AG04449 (cell line): ENCODE measurements around the gene SUPT20H.

Experiments
- CTCF ChIA-PET: fragments of 350-600 bp; formaldehyde crosslinking; extraction: SDS; loops from one replicate; lab custom pipeline; 2021; ENCODE audit warnings: antibody characterized with exemption; lab: Yijun Ruan, JAX
- POLR2A ChIA-PET: fragments of 400-600, 350-600 bp; formaldehyde crosslinking; extraction: SDS; loops from one replicate; lab custom pipeline; 2020; ENCODE audit warnings: antibody characterized with exemption, inconsistent platforms; lab: Yijun Ruan, JAX
- DNase-seq: peaks from one replicate; pipeline ENCODE4 v3.0.0-alpha.2; 2010; ENCODE audit warnings: low read depth, low spot score
- H3K4me3 ChIP-seq: 2 replicates; pipeline ENCODE4 v1.5.1; 2011; ENCODE audit warnings: low read depth, mild to moderate bottlenecking, control low read depth, low read length
- TF ChIP-seq, protein P1 (sequence below): IDR thresholded peaks from one replicate; pipeline ENCODE4 v1.5.1; 2011; ENCODE audit warnings: mild to moderate bottlenecking, moderate library complexity, low read length, control low read depth, inconsistent platforms; ENCODE audit not compliant: insufficient read depth; ENCODE audit errors: missing control alignments

The SUPT20H gene

DNA sequence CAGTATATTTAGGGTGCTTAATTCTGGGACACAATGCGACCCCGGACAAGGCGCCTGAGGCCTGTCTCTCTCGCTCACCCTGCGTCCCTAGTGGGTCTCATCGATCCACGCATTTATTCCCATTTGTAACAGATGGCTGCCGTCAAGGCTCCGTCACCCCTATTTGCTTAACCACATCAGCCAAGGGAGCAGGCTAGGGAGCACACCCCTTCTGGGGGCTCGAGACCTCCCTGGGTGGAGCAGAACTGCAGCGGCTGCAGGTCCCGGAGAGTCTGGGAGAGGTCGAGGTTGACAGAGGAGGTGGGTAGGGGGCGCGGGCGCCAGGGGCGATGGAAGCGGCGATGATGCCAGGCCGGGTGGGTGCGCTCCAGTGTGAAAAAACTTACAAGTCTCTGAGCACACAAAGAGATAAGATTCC lies 60.9 kb downstream of the SUPT20H start:
- POLR2A ChIA-PET: no interaction called here
- TF ChIP-seq, protein P1, sequence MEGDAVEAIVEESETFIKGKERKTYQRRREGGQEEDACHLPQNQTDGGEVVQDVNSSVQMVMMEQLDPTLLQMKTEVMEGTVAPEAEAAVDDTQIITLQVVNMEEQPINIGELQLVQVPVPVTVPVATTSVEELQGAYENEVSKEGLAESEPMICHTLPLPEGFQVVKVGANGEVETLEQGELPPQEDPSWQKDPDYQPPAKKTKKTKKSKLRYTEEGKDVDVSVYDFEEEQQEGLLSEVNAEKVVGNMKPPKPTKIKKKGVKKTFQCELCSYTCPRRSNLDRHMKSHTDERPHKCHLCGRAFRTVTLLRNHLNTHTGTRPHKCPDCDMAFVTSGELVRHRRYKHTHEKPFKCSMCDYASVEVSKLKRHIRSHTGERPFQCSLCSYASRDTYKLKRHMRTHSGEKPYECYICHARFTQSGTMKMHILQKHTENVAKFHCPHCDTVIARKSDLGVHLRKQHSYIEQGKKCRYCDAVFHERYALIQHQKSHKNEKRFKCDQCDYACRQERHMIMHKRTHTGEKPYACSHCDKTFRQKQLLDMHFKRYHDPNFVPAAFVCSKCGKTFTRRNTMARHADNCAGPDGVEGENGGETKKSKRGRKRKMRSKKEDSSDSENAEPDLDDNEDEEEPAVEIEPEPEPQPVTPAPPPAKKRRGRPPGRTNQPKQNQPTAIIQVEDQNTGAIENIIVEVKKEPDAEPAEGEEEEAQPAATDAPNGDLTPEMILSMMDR: no peak
- H3K4me3 ChIP-seq: peak overlapping the region; percentile 93
- no peak for DNase-seq
- CTCF ChIA-PET: interaction anchor here (0.7 to 5.0 kb wide), 10 partner anchors 8 to 579 kb away, joined by 3 to 34 read pairs (median 6); no protein-coding TSS in a partner anchor

DNA sequence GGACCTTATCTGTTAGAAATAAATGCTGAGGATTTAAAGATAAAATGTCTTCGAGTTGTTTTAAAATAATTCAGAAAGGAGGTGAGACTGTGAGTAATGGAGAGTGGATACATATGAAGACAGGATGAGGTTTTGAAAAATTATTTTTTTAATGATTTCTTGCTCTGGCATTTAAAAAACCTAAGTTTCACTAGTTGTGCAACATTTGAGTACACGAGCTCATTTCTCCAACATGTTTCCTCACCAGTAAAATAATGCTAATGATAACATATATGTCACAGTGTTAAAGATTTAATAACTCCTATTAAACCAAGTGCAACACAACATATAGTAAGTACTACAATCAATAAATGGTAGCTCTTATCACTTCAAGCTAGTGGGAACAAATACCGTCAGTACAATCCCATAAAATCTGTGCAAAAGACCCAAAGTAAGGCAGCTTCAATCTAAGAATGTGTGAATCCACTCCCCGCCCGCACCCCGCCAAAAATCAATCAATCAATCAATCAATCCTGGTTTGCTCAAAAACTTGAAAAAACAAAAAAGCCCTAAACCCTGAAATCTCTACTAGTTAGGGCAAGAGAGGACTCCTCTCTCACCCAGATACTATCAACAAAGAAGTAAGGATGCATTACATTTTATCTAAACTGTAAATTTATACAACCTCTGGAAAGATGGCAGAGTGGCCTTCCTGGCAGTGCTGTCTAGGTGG lies 61.6 kb downstream of the SUPT20H start:
- peak overlapping the region; percentile 93 for H3K4me3 ChIP-seq
- POLR2A ChIA-PET: no interaction called here
- CTCF ChIA-PET: interaction anchor here (1.1 to 5.0 kb wide), 4 partner anchors 8 to 71 kb away, joined by 3 to 34 read pairs (median 25); no protein-coding TSS in a partner anchor
- DNase-seq: no peak
- TF ChIP-seq, protein P1: no peak

DNA sequence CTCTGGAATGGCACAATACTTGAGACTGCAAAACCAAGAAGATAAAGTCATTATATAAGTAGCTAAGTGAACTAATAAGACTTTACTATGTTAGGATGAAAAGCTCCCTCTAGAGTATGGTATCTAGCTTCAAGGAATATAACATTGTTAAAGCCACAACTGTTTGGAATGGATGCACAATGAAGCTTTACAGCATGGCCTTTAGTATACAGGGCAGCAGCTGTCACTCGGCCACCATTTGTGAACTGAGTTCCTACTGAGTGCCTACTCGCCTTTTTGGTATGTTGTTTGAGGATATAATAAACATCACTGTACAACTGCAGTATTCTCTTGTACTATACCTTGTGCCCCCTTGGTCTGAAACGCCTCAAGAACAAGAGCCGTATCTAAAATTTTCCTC lies 67.1 kb downstream of the SUPT20H start:
- CTCF ChIA-PET: interaction anchor here (1.7 to 6.1 kb wide), 3 partner anchors 12 to 710 kb away, joined by 7 to 72 read pairs (median 8); no protein-coding TSS in a partner anchor
- POLR2A ChIA-PET: no interaction called here
- TF ChIP-seq, protein P1: no peak
- no peak overlapping the region for H3K4me3 ChIP-seq
- no peak for DNase-seq

DNA sequence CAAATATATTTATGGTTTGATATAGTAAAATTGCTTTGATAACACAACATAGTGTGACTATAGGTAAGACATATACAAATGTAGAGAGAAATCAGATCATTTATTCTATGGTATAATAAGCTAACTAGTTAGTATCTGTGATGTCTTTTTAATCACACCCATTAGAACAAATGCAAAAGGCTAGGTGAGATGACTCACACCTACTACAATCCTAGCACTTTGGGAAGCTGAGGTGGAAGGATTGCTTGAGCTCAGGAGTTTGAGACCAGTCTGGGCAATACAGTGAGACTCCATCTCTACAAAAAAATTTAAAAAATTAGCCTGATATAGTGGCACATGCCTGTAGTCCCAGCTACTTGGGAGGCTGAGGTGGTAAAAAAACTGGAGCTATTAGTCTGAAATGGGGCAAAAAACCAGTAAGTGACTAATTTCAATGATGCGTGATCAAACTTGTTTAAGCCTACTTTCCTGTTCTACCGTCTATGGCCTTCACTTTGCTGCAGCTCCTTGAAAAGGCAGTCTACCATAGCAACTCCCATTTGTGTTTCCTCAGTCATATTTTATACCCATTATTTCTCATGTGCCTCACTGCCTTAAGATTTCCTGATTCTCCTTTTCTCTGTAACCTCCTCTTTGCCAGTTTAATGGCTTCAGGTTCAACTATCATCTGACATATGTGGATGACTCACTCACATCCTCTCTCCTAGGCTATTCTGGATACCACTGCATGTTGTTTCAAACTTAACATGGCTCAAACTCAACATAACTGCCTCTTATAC lies 72.8 kb downstream of the SUPT20H start:
- ChIA-PET POLR2A (no interaction called here), CTCF (interaction anchor here (1.3 to 1.6 kb wide), 4 partner anchors 9 to 128 kb away, joined by 4 to 8 read pairs (median 4); no protein-coding TSS in a partner anchor)

DNA sequence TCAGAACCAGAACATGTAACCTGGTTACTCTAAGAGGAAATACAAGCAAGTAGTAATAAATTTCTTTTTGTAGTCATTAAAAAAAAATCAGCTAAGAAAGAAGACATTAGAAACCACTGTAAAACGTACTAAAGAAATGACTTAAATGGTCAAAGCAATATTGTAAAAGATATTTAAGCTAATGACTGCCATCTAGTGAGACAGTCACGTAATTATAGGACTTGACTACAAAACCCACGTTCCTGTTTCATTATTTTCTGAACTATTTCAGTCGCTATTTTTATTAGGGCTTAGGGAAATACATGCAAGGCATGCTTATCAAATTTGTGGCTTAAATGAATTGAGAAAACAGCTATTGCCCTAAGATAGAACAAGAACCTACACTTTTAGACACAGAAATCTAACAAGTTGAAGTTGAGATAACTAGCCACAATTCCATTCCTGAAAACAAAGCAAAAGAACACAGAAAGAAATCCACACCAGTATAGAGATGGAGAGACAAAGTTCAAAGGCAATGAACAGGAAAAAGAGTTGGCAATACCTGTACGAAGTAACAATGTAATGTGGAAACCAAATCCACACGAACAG lies 78.2 kb downstream of the SUPT20H start:
- TF ChIP-seq, protein P1: peak; percentile 23
- ChIA-PET POLR2A (no interaction called here), CTCF (interaction anchor here (0.7 to 10.5 kb wide), 39 partner anchors 8 to 1002 kb away, joined by 3 to 332 read pairs (median 4); partner anchors contain the start of genes ALG5, EXOSC8 and RFXAP)
- no peak overlapping the region for H3K4me3 ChIP-seq
- DNase-seq: no peak

More for the DNA sequence above, 72.8 kb downstream of the SUPT20H start:
- TF ChIP-seq, protein P1: no peak
- no peak overlapping the region for H3K4me3 ChIP-seq
- DNase-seq: no peak
